OCI-LY1 (cell line): ENCODE data around the gene RNF167.

Source experiments
- EZH2 ChIP-seq: fragments of 200-600 bp; sonication (generic), shearing (Covaris generic); IDR thresholded peaks from 2 replicates; pipeline ENCODE4 v1.8.0; 2017; ENCODE audit warnings: borderline replicate concordance, mixed run types, mild to moderate bottlenecking, antibody characterized with exemption, low read length, moderate library complexity, mixed read lengths
- TF ChIP-seq, protein P1 (sequence below): fragments of 200-600 bp; sonication (generic), shearing (Covaris generic); IDR thresholded peaks from 2 replicates; pipeline ENCODE4 v1.5.1; 2017; ENCODE audit warnings: mild to moderate bottlenecking, antibody characterized with exemption, low read length, moderate library complexity, mixed read lengths

DNA sequence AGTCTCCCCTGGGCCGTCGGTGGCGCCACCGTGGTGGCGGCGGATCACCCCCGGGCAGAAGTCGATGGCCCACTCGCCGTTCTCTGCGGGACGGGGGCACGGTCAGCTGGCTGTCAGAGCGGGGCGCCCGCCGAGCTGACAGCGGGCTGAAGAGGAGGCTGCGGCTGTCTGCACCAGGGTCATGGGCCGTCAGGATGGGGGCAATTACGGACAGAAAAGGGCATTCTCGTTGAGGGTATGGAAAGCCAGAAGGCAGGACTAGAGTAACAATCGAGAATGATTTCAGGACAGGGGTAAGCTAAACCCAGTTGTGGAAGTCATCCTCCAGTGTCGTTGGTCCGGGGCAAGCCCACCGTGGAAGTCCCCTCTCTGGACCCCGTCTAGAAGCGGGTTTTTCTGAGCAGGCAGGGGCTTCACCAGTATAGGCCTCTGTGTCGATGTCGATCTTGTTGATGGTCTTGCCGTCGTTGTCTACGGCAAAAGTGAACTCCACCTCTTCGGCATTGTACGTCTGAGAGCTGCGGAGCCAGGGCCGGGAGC is 38.9 kb upstream of the RNF167 start:
- TF ChIP-seq, protein P1, sequence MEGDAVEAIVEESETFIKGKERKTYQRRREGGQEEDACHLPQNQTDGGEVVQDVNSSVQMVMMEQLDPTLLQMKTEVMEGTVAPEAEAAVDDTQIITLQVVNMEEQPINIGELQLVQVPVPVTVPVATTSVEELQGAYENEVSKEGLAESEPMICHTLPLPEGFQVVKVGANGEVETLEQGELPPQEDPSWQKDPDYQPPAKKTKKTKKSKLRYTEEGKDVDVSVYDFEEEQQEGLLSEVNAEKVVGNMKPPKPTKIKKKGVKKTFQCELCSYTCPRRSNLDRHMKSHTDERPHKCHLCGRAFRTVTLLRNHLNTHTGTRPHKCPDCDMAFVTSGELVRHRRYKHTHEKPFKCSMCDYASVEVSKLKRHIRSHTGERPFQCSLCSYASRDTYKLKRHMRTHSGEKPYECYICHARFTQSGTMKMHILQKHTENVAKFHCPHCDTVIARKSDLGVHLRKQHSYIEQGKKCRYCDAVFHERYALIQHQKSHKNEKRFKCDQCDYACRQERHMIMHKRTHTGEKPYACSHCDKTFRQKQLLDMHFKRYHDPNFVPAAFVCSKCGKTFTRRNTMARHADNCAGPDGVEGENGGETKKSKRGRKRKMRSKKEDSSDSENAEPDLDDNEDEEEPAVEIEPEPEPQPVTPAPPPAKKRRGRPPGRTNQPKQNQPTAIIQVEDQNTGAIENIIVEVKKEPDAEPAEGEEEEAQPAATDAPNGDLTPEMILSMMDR: no peak
- TF ChIP-seq EZH2: no peak
